Germinal center (tissue), 1 donor: ENCODE measurements around the gene IL36A.

Source experiments
- DNase-seq: peaks from one replicate; pipeline ENCODE4 v3.0.0; 2012; ENCODE audit warnings: mixed read lengths, low spot score

IL36A gene

GRCh38 chr2:113007250-113007649, 2.0 kb downstream of the IL36A start:
- no peak for DNase-seq

- no peak for DNase-seq
Measured at GRCh38 chr2:113009622-113010021, 4.4 kb downstream of the IL36A start.

GRCh38 chr2:113010088-113010487, 4.8 kb downstream of the IL36A start:
- no peak for DNase-seq

- DNase-seq = no peak
Measured at GRCh38 chr2:113011108-113011507, 5.8 kb downstream of the IL36A start.

- no peak for DNase-seq
Measured at GRCh38 chr2:113012436-113013335, 7.4 kb downstream of the IL36A start.

- no peak for DNase-seq
Measured at GRCh38 chr2:113013336-113013661, 8.0 kb downstream of the IL36A start.

GRCh38 chr2:113014067-113014466, 8.8 kb downstream of the IL36A start:
- no peak for DNase-seq

- no peak for DNase-seq
Measured at GRCh38 chr2:113015042-113015441, 9.8 kb downstream of the IL36A start.

GRCh38 chr2:113015655-113016054, 10.4 kb downstream of the IL36A start:
- no peak for DNase-seq

GRCh38 chr2:113018509-113018908, 13.2 kb downstream of the IL36A start:
- no peak for DNase-seq

- DNase-seq = no peak
Measured at GRCh38 chr2:113021312-113021711, 16.1 kb downstream of the IL36A start.

- no peak for DNase-seq
Measured at GRCh38 chr2:113024764-113025163, 19.5 kb downstream of the IL36A start.

- peak; percentile 45 for DNase-seq
Measured at GRCh38 chr2:113025737-113026136, 20.5 kb downstream of the IL36A start.

- DNase-seq = no peak
Measured at GRCh38 chr2:113027691-113028090, 22.4 kb downstream of the IL36A start.

GRCh38 chr2:113028112-113028511, 22.9 kb downstream of the IL36A start:
- no peak for DNase-seq

GRCh38 chr2:113032737-113033136, 27.5 kb downstream of the IL36A start:
- DNase-seq = no peak

- no peak for DNase-seq
Measured at GRCh38 chr2:113034016-113034415, 28.8 kb downstream of the IL36A start.

GRCh38 chr2:113036763-113037162, 31.5 kb downstream of the IL36A start:
- DNase-seq = no peak

- no peak for DNase-seq
Measured at GRCh38 chr2:113038291-113038690, 33.0 kb downstream of the IL36A start.

- DNase-seq = no peak
Measured at GRCh38 chr2:113039158-113039557, 33.9 kb downstream of the IL36A start.

GRCh38 chr2:113039719-113040118, 34.5 kb downstream of the IL36A start:
- no peak for DNase-seq

- no peak for DNase-seq
Measured at GRCh38 chr2:113041871-113042270, 36.6 kb downstream of the IL36A start.

GRCh38 chr2:113046465-113046864, 41.2 kb downstream of the IL36A start:
- DNase-seq = no peak
